NOMO-1 treated with DMSO at 0.1 percent for 48 hours (cell line): ENCODE measurements around the gene GAB3.
"Not testable (repeated sequence)": the region's sequence is repeated elsewhere in the genome, so short reads cannot be mapped to it uniquely, and the experiment has no call there.

Source experiments
- DNase-seq: peaks from one replicate; lab custom pipeline; 2025; ENCODE audit not compliant: unreplicated experiment; lab: John Stamatoyannopoulos, UW

The GAB3 gene

DNA sequence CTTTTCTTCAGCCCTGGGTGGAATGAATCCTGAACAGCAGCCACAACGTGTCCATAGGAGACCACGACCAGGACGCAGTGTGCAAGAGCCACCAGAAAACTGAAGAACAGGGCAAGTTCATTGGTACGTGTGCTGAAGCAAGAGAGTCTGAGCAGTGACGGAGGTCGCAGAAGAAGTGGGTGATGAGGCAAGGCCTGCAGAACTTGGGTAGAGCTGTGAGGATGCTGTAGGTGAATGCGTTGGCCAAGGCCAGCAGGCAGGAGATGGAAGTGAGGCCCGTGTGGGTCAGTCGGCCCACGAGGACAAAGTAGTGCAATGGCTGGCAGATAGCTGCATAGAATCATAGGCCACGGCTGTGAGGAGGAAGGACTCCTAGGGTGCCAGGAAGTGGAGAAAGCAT is 91.9 kb downstream of the GAB3 start:
- no peak for DNase-seq

GRCh38 chrX:154658187-154658586 is 92.7 kb downstream of the GAB3 start:
- no peak for DNase-seq

DNA sequence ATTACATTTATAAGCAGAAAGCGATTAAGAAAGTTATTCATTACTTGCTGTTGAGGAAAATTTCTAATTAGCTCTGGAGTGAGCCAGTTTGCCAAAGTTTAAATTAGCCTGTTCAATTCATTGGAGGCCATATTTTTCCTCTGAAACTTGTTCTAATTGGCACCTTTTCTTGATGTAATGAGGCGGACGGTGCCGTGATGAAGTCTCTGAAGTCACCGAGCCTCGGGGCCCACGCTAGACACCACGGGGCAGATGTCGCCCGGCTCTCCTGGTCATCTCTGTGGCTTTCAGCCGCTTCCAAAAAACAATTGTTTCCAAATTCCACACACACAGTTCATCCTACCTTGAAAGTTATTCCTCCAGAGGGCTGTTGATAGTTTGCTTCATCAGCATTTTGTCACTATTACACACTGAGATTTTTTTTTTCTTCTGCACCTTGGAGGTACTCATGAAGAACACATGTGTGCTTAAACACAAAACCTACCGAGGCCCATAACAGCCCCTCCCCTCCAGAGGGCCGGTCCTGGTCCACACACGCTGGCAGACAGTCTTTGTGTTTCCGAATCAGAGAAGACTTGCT is 93.6 kb downstream of the GAB3 start:
- DNase-seq: no peak

GRCh38 chrX:154655786-154656185 is 95.1 kb downstream of the GAB3 start:
- no peak for DNase-seq

DNA sequence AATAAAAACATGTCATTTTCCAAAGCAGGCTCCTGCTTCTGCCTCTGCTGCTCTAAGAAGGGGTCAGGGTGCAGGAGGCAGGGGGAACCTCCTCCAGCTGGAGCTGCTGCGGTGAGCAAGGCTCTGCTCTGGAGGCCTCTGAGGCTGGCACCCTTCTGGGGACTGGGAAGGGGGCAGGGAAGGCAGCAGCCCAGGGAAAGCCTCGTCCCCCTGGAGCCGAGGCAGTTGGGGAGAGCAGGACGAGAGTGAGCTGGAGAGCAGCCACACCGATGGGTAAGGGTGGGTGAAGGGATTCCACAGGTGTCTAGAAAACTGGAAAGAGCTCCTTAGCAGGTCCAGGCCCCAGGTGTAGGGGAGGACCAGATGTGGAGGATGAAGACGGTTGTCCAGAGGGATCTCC is 95.5 kb downstream of the GAB3 start:
- no peak for DNase-seq

- no peak for DNase-seq
These were observed 96.0 kb downstream of the GAB3 start for GRCh38 chrX:154654925-154655324.

- no peak for DNase-seq
These were observed 96.5 kb downstream of the GAB3 start for GRCh38 chrX:154654372-154654771.

- not testable (repeated sequence) for DNase-seq
These were observed 97.5 kb downstream of the GAB3 start, which contains the start of gene CTAG2 for GRCh38 chrX:154653413-154653812. Gene CTAG2 (minus strand): TSS chrX:154653579. CDS start chrX:154653515, 64 bp downstream.

DNA sequence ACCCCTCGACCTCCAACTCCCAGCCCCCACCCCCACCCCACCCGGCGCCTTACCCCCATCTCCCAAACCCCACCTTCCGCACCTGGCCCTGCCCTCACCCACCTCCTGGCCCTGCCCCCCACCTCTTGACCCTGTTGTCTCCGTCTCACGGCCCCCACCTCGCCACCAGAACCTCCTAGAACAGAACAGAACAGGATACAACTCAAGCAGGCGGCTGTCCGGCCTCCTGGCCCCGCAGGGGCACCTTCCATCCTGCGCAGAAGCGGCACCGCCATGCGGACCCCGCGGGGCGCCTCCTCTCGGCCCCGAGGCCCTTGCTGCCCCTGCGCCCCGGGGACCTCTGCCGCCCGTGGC is 97.9 kb downstream of the GAB3 start:
- no peak for DNase-seq

GRCh38 chrX:154652311-154653047 is 98.4 kb downstream of the GAB3 start:
- DNase-seq: no peak

GRCh38 chrX:154650221-154650510 is 100.7 kb downstream of the GAB3 start:
- DNase-seq: no peak

DNA sequence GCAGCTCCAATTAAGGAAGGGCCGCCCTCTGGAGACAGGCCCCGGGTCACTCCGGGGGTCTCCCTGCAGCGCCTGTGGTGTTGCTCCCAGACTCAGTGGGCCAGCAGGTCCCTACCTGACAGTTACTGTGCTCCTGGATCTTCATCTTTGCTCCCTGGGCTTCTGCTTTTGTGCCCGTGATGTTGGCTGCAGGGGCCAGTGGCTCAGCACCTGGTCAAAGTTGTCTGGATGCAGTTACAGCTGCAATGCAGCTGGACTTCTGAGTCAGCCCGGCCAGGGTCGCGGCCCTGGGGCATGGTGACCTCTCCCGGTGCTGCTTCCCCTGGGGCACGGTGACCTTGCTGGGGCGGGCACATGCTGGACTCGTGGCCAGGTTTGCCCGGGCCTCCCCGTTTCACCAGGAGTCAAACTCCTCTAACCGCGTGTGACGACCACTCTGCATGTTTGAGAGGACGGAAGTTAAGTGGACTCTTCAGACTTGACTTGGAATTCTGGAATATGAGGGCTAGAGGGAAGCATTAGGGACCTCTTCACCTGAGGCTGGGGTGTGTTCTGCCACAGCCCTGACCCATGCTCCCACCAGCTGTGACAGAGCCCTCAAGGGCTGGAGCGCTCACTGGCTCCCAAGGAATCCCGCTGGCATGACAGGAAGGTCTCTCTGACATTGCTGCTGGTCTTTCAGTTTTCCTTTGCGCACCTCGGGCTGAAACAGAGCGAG is 101.2 kb downstream of the GAB3 start:
- DNase-seq: no peak

DNA sequence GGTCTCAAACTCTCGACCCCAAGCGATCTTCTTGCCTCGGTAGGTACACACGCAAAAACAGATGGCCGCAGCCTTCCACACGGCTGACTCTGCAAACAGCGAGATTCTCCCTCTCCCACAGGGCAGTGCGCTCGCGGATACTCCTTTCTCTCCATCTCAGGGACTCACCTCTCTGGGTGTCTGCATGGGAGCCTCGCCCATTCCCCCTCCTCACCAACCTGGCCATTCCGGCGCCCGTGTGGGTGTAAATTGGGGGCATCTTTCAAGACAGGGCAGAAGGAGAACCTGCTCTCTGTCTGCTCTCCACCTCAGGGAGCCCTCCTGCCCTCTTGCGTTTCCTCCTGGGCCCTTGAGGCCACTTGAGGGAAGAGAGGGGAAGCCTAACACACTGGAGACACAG is 101.9 kb downstream of the GAB3 start:
- no peak for DNase-seq

DNA sequence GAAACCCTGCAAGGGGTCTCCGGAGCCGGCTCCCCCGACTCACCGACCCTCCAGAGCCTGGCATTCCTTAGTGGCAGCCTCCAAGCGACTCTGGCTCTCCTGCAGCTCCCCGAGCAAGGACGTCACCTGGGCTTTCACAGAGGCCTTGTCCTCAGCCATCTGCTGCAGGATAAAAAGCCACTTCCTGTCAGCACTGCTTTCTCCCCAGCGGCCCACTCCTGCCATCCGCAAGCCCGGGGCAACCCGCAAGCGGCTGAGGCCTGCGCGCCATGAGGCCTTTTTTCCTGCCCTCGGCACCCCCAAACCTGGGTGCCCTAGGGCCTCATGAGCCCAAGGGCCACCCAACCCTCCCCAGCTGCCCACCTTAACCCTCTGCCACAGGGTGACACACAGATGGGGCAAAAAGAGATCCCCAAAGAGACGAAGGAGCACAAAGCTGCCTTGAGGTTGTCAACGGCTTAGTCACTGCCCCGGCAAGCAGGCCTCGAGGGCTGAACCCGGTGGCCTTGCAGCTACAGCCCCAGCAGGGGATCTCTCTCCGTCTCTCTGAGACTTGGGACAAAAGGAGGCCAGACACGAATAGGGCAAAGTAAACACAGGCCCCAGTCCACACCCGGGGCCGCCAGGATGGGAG is 105.0 kb downstream of the GAB3 start:
- DNase-seq: not testable (repeated sequence)

DNA sequence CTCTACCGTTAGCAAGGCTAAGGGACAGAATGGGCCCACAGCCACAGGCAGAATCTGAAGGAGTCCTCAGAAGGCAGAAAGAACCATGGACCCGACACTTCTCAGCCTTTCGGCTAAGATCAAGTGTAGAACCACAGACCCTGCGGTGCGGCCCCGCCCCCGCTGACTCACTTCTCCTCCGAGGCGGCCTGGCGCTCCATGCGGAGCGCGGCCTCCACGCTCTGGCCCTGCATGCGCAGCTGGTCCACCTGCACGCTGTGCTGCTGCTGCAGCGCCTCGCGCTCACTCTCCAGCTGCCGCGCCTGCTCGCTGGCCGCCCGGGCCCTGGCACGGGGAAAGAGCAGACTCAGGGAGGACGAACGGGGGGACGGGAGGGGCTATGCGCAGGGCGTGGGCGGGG is 107.2 kb downstream of the GAB3 start:
- DNase-seq: not testable (repeated sequence)

GRCh38 chrX:154641740-154642139 is 109.1 kb downstream of the GAB3 start:
- DNase-seq: not testable (repeated sequence)

DNA sequence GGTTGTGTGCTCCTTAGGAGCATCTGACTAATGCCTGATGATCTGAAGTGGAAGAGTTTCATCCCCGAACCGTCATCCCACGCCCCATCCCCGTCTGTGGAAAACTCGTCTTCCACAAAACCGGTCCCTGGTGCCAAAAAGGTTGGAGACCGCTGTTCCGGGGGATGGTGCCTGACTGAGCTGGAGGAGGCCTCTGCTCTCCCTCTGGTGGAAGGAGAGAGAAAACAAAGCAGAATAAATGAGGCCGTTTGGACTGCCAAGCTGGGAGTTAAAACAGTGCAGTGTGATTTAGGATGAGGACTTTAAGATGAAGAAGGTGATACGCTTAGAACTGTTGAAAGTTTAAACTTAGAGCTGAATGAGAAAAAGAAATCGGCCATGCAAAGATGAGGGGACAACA is 117.2 kb downstream of the GAB3 start:
- DNase-seq: not testable (repeated sequence)

GRCh38 chrX:154630949-154631348 is 119.9 kb downstream of the GAB3 start:
- not testable (repeated sequence) for DNase-seq

DNA sequence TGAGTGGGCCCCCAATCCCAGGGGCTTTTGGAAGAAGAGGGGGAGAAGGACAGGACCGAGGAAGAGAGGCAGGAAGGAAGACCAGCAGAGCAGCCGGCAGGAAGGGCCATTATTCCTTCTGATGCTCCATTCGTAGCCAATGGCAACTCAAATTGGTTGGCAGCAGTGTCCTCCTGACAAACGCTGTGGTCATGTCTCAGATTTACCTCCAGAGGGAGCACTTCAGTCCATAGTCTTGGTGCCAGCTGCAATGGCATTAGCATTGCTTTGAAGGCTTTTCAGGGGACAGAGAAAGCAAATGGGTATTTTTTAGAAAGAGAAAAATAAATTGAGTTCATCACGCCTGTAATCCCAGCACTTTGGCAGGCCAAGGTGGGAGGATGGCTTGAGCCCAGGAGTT is 121.9 kb downstream of the GAB3 start:
- not testable (repeated sequence) for DNase-seq
